Fibroblast of the aortic adventitia (primary cell): ENCODE measurements around the gene LTA4H. TPM values are rescaled to one million over a fixed set of nuclear protein-coding genes. Genes with fewer than 3 reads are reported as not detected.
A peak's percentile ranks its signal among the peaks of the same experiment; 100 is the strongest.

Experiments used
- DNase-seq: peaks from one replicate; pipeline ENCODE4 v3.0.0-alpha.2; 2010; ENCODE audit warnings: low read depth
- H3K4me3 ChIP-seq: 2 replicates; pipeline ENCODE4 v1.5.1; 2011; ENCODE audit warnings: low read depth, mild to moderate bottlenecking, control low read depth, low read length, moderate library complexity
- CTCF ChIP-seq: IDR thresholded peaks from 2 replicates; pipeline ENCODE4 v1.5.1; 2011; ENCODE audit warnings: mild to moderate bottlenecking, low read length, control low read depth, inconsistent platforms; ENCODE audit not compliant: insufficient read depth
- total RNA-seq: library from RNA; depleted of rRNA; stranded (reverse); fragments of >200 nt; gene quantifications from 2 replicates; pipeline ENCODE4 v1.2.3, GENCODE V29; 2012; ENCODE audit warnings: low replicate concordance

The LTA4H gene
- total RNA-seq, 1 donor, result 68.1 TPM

- H3K4me3 ChIP-seq, result no peak overlapping the region
- no peak for DNase-seq
- TF ChIP-seq CTCF, result no peak
These were observed 56.6 kb downstream of the LTA4H start for GRCh38 chr12:95978774-95979173.

GRCh38 chr12:95978351-95978750 lies 57.0 kb downstream of the LTA4H start:
- TF ChIP-seq CTCF, result no peak
- no peak for DNase-seq
- no peak overlapping the region for H3K4me3 ChIP-seq

GRCh38 chr12:95977764-95978305 lies 57.6 kb downstream of the LTA4H start:
- DNase-seq, result no peak
- no peak for TF ChIP-seq CTCF
- H3K4me3 ChIP-seq, result no peak overlapping the region

- H3K4me3 ChIP-seq, result no peak overlapping the region
- no peak for TF ChIP-seq CTCF
- peak; percentile 19 for DNase-seq
These were observed 59.0 kb downstream of the LTA4H start for GRCh38 chr12:95976416-95976832.

GRCh38 chr12:95975491-95975890 lies 59.9 kb downstream of the LTA4H start:
- no peak for DNase-seq
- no peak for TF ChIP-seq CTCF
- no peak overlapping the region for H3K4me3 ChIP-seq

- no peak overlapping the region for H3K4me3 ChIP-seq
- DNase-seq, result no peak
- no peak for TF ChIP-seq CTCF
These were observed 61.0 kb downstream of the LTA4H start for GRCh38 chr12:95974358-95974757.

- TF ChIP-seq CTCF, result no peak
- H3K4me3 ChIP-seq, result no peak overlapping the region
- DNase-seq, result no peak
These were observed 62.4 kb downstream of the LTA4H start for GRCh38 chr12:95972832-95973456.
